ES-I3 (cell line): ENCODE data around the gene FMO1.
"Not testable (repeated sequence)": the region's sequence is repeated elsewhere in the genome, so short reads cannot be mapped to it uniquely, and the experiment has no call there.

Experiments
- H3K36me3 ChIP-seq: 2 replicates; pipeline ENCODE4 v1.6.1; 2013; ENCODE audit warnings: mild to moderate bottlenecking, low read length, control low read depth, moderate library complexity; ENCODE audit not compliant: insufficient read depth
- H3K4me1 ChIP-seq: 2 replicates; pipeline ENCODE4 v1.6.1; 2013; ENCODE audit warnings: mild to moderate bottlenecking, control low read depth, low read length; ENCODE audit not compliant: insufficient read depth
- H3K9ac ChIP-seq: 2 replicates; pipeline ENCODE4 v1.6.1; 2013; ENCODE audit warnings: low read depth, mild to moderate bottlenecking, low read length, moderate library complexity
- H3K9me3 ChIP-seq: 2 replicates; pipeline ENCODE4 v1.6.1; 2013; ENCODE audit warnings: mild to moderate bottlenecking, low read length, moderate library complexity; ENCODE audit not compliant: control insufficient read depth, insufficient read depth

The FMO1 gene

DNA sequence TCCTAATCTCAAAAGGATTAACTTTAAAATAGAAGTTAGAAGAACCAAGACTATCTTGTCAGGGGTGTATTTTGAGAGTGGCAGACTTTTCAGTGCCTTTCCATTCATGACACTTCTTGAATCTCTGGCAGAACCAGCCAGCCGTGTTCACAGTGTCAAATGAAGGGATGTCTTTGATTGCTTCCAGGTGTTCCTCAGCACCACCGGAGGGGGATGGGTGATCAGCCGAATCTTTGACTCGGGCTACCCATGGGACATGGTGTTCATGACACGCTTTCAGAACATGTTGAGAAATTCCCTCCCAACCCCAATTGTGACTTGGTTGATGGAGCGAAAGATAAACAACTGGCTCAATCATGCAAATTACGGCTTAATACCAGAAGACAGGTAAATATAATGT, 32.3 kb downstream of the FMO1 start:
- Histone ChIP-seq H3K36me3 (no peaks in the 10 kb centered on the region), H3K4me1 (no peaks in the 10 kb centered on the region), H3K9me3 (no peaks in the 10 kb centered on the region), H3K9ac (no peak overlapping the region)

DNA sequence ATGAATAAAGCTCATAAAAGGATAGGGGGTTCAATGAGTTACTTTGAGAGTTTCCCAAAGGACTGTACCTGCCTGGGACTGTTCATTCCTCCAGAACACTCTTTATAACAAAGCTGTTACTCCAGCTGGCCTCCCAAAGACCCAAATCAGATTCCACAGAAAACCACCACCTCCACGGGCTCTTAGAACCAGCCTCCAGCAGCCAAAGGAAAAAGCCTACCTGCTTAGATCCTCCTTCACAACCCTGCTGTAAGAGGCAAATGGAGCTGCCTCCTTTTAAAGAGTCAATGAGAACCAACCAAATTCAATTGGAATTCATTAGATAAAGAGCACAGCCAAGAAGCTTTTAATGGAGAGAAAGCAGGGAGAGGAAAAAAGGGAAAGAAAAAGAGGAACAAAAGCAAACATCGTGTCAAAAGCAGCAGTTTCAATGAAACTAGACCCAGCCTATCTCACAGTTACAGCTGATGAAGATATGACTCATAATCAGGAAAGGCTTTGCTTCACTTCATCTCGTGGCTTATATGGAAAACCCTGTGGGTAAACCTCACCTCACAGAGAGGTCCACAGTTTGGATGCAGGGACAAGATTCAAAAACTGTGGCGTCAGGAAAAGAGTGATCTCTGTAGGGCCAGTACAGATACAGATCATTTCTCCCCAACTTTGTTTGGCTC, 37.9 kb downstream of the FMO1 start:
- Histone ChIP-seq H3K9ac (no peak overlapping the region), H3K36me3 (no peaks in the 10 kb centered on the region), H3K9me3 (no peaks in the 10 kb centered on the region), H3K4me1 (no peaks in the 10 kb centered on the region)

DNA sequence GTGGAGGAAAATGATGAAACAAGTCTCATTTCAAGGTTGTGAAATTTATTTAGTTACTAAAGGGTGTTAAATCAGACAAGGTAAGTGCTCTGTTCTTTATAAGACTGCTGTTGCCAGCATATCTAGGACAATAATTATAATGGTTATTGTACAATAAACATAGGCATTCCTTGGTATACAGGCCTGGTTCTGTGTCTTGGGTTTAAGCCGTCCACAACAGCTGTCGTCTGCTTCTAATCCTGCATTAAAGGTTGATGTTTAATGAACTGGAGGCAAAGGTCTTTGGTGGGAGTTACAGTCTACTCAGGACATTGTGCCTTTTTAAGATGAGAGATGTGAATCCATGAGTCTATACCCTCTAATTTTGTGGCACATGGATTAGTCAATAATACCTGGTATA, 42.3 kb downstream of the FMO1 start:
- Histone ChIP-seq H3K9me3 (no peaks in the 10 kb centered on the region), H3K9ac (no peak overlapping the region), H3K4me1 (no peaks in the 10 kb centered on the region), H3K36me3 (no peaks in the 10 kb centered on the region)

DNA sequence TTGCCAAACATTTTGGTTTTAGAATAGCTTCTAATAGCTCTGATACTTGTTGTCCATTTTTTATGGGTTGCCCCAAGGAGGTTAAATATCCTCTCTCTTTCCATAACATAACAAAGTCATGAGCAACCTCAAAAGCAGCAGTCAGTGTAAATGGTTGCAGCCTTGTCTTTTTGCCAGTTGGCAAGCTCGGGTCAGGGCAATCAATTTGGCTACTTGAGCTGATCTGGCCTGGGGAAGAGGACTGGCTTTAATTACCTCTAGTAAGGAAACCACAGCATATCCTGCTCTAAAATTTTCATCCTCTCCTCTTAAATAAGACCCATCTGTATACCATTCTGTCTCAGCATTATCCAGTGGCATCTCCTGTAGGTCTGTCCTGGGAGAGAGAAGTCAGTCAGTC, 44.5 kb downstream of the FMO1 start:
- H3K9ac ChIP-seq, result no peak overlapping the region
- H3K9me3 ChIP-seq, result no peaks in the 10 kb centered on the region
- H3K4me1 ChIP-seq, result peaks cover 15% of the 10 kb centered on the region
- H3K36me3 ChIP-seq, result no peaks in the 10 kb centered on the region

DNA sequence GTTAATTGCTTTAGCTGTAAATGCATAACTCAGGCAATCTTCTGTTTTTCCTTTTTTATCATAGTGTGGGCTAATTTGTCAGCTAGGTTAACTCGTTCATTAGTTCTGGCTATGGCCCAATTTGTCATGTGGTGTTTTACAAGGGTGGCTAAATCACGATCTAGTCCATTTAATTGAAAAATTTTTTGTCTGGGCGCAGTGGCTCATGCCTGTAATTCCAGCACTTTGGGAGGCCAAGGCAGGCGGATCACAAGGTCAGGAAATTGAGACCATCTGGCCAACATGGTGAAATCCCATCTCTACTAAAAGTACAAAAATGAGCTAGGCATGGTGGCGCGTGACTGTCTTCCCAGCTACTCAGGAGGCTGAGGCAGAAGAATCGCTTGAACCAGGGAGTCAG, 47.1 kb downstream of the FMO1 start:
- not testable (repeated sequence) for H3K36me3 ChIP-seq, H3K9me3 ChIP-seq
- H3K4me1 ChIP-seq, result peaks cover 34% of the 10 kb centered on the region

GRCh38 chr1:171295821-171296220, 47.5 kb downstream of the FMO1 start:
- Histone ChIP-seq H3K9me3 (no peaks in the 10 kb centered on the region), H3K4me1 (peaks cover 34% of the 10 kb centered on the region), H3K36me3 (no peaks in the 10 kb centered on the region), H3K9ac (no peak overlapping the region)

More for the DNA sequence above, 47.1 kb downstream of the FMO1 start:
- H3K9ac ChIP-seq, result not testable (repeated sequence)

DNA sequence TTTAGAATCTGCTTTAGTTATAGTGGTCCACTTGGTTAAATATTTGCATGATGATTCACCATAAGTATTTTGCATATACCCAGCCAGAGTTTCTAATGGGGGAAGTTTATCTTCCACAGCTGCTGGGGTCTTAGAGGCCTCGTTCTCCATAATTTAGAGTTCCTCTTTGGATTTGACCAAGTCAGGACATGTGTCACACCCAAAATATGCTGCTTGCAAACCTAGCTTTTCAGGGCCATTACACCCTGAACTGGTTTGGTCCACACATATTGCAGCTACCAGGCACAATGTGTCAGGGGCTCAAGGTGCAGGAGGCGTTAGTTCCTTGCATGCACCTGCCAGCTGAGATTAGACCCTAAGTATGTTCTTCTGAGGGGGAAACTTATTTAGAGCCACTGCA, 48.6 kb downstream of the FMO1 start:
- Histone ChIP-seq H3K9ac (no peak overlapping the region), H3K4me1 (peaks cover 34% of the 10 kb centered on the region), H3K36me3 (no peaks in the 10 kb centered on the region), H3K9me3 (no peaks in the 10 kb centered on the region)

DNA sequence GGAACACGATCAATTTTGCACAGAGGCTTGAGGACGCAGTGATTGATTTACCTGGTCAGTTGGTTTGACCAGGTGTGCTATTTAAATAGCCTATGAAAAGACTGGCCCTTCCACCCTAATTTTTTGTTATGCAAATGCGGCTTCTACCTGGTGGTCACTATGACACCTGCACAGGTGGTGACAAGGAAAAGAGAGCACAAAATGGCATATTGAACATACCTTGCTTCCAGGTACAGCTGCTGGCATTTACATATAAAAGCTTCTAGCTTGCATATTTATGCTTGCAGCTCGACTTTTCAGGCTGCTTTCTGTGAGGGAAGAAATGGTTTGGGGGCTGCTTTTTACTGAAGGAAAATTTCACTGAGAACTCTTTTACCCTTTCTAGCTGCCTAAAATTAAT, 50.4 kb downstream of the FMO1 start:
- Histone ChIP-seq H3K9ac (no peak overlapping the region), H3K36me3 (no peaks in the 10 kb centered on the region), H3K9me3 (no peaks in the 10 kb centered on the region), H3K4me1 (peaks cover 34% of the 10 kb centered on the region)

DNA sequence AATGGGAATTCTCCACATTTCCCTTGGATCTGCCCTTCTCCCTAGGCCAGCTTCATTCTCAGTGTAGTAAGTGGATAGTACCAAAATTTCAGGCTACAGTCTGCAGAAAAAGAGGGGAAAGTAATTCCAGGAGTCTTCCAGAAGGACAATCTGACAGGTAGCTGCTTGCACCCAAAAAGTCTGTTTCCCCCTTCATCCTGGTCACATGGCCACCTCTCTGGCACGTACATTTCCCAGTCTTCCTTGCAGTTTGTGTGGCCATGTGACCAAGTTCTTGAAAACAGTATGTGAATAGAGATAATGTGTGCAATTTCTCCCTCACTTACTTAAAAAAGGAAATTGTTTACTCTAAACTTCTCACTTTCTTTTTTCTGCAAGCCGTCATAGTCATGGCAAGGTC, 51.0 kb downstream of the FMO1 start:
- Histone ChIP-seq H3K9me3 (no peaks in the 10 kb centered on the region), H3K9ac (no peak overlapping the region)

DNA sequence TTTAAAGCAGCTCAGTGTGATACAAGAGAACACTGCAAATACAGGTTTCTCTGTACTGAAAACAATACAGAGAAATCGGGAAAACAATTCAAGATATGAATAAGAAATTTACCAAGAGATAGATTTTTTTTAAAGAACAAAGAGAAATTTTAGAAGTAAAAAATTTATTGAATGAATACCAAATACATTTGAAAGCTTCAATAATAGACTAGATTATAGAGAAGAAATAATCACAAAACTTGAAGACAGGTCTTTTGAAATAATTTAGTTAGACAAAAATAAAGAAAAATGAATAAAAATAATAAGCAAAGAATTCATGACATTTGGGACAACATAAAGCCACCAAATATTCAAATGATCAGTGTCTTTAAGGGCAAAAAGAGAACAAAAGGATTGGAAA, 52.1 kb downstream of the FMO1 start:
- Histone ChIP-seq H3K4me1 (peaks cover 34% of the 10 kb centered on the region), H3K9ac (no peak overlapping the region), H3K9me3 (peaks cover 2% of the 10 kb centered on the region; the same call in 1 of the 2 replicates), H3K36me3 (no peaks in the 10 kb centered on the region)

More for the DNA sequence above, 51.0 kb downstream of the FMO1 start:
- Histone ChIP-seq H3K36me3 (no peaks in the 10 kb centered on the region), H3K4me1 (peaks cover 34% of the 10 kb centered on the region)

GRCh38 chr1:171310661-171311087, 62.4 kb downstream of the FMO1 start:
- H3K9me3 ChIP-seq, result no peaks in the 10 kb centered on the region
- H3K36me3 ChIP-seq, result no peaks in the 10 kb centered on the region
- H3K4me1 ChIP-seq, result peaks cover 7% of the 10 kb centered on the region; the same call in 1 of the 2 replicates
- H3K9ac ChIP-seq, result no peak overlapping the region

- no peaks in the 10 kb centered on the region for H3K9me3 ChIP-seq
- H3K9ac ChIP-seq, result no peak overlapping the region
- no peaks in the 10 kb centered on the region for H3K36me3 ChIP-seq
- H3K4me1 ChIP-seq, result no peaks in the 10 kb centered on the region; the same call in 1 of the 2 replicates
Observed at GRCh38 chr1:171311771-171312558, 63.7 kb downstream of the FMO1 start.

DNA sequence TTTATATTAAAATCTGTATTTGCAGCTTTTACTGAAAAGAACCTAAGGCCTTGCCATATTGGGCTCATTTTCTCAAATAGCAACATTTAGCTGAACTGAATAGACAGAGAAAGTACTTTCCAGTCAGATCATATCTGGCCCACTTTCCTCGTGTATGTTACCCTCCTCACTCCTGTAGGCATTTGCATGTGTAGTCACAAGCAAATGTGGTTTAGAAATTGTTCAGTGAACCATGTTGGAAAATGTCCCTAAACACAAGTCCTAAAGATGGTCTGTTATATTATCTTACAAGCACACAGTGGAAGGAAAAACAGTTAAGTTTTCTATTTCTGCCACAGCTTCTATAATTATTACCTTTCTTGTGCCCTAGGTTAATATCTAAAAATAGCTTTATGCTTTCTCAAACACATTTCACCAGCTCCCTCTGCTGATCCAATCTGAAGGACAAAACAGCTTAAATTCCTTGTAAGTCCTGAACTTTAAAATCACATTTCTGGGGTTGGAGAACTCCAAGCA, 65.1 kb downstream of the FMO1 start:
- Histone ChIP-seq H3K9ac (no peak overlapping the region), H3K9me3 (no peaks in the 10 kb centered on the region), H3K4me1 (no peaks in the 10 kb centered on the region; the same call in 1 of the 2 replicates), H3K36me3 (no peaks in the 10 kb centered on the region)

DNA sequence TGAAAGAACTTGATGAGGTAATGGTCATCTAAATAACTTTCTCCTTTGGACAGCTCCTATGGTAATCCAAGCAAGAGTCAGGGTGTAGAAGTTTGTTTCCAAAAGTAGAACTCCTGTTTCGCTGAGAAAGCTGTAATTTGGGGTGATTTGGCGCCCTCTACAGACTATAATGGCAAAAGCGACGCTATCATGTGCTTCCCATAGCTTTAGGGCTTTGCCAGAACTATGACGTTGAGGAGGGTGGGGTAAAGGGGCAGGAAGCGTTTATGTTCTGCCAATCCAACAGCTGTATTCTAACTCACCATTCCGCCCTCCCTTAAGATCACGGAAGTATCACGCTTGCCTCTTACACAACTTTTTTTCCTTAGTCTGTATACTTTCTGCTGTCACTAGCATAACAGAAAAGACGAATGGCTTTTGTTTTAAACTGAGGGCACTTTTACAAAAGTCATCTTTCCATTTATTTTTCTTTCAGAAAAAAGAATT, 65.6 kb downstream of the FMO1 start, which contains the start of gene FMO4:
Gene FMO4, plus strand, starts transcription at position 349 of the 486 bp plus-strand sequence. CDS start 5,643 bp downstream, outside the sequence.
- Histone ChIP-seq H3K4me1 (no peaks in the 10 kb centered on the region; the same call in 1 of the 2 replicates), H3K36me3 (no peaks in the 10 kb centered on the region), H3K9me3 (no peaks in the 10 kb centered on the region), H3K9ac (peak within 1 kb of the TSS; percentile 7; the same call in 1 of the 2 replicates)
